ENCODE measurements around the gene PVALB.

The PVALB gene

GRCh38 chr22:36772451-36772850, 44.4 kb downstream of the PVALB start:
- DNase-seq (ENCODE audit: low spot score), result no peak

- no peak for DNase-seq (ENCODE audit: low spot score)
These were observed 45.3 kb downstream of the PVALB start for GRCh38 chr22:36771356-36772063.

- no peak for DNase-seq (ENCODE audit: low spot score)
These were observed 46.2 kb downstream of the PVALB start for GRCh38 chr22:36770513-36771231.

GRCh38 chr22:36769541-36770512, 47.0 kb downstream of the PVALB start:
- no peak for DNase-seq (ENCODE audit: low spot score)

- DNase-seq (ENCODE audit: low spot score), result no peak
These were observed 48.2 kb downstream of the PVALB start for GRCh38 chr22:36768616-36769015.

GRCh38 chr22:36768141-36768540, 48.7 kb downstream of the PVALB start:
- DNase-seq (ENCODE audit: low spot score), result no peak

GRCh38 chr22:36767035-36767775, 49.6 kb downstream of the PVALB start:
- no peak for DNase-seq (ENCODE audit: low spot score)

GRCh38 chr22:36765943-36766450, 50.8 kb downstream of the PVALB start:
- DNase-seq (ENCODE audit: low spot score), result no peak

- no peak for DNase-seq (ENCODE audit: low spot score)
These were observed 51.5 kb downstream of the PVALB start for GRCh38 chr22:36765131-36765942.

- DNase-seq (ENCODE audit: low spot score), result no peak
These were observed 52.2 kb downstream of the PVALB start for GRCh38 chr22:36764641-36765040.

- no peak for DNase-seq (ENCODE audit: low spot score)
These were observed 52.8 kb downstream of the PVALB start for GRCh38 chr22:36764060-36764459.

- DNase-seq (ENCODE audit: low spot score), result no peak
These were observed 53.3 kb downstream of the PVALB start for GRCh38 chr22:36763576-36763975.

- peak; percentile 70 for DNase-seq (ENCODE audit: low spot score)
These were observed 54.1 kb downstream of the PVALB start for GRCh38 chr22:36762687-36763260.

GRCh38 chr22:36761553-36762240, 55.1 kb downstream of the PVALB start:
- DNase-seq (ENCODE audit: low spot score), result no peak

- DNase-seq (ENCODE audit: low spot score), result no peak
These were observed 56.0 kb downstream of the PVALB start for GRCh38 chr22:36760786-36761185.

GRCh38 chr22:36759481-36760159, 57.2 kb downstream of the PVALB start:
- no peak for DNase-seq (ENCODE audit: low spot score)

GRCh38 chr22:36758792-36759271, 58.0 kb downstream of the PVALB start:
- DNase-seq (ENCODE audit: low spot score), result no peak

- DNase-seq (ENCODE audit: low spot score), result peak; percentile 75
These were observed 59.1 kb downstream of the PVALB start for GRCh38 chr22:36757668-36758211.
